Measurements from ENCODE around the gene FEM1B. TPM values are rescaled to one million over a fixed set of nuclear protein-coding genes. Genes with fewer than 3 reads are reported as not detected.

The FEM1B gene
- total RNA-seq, 1 donor from 2014 or later, result 71.1 TPM

DNA sequence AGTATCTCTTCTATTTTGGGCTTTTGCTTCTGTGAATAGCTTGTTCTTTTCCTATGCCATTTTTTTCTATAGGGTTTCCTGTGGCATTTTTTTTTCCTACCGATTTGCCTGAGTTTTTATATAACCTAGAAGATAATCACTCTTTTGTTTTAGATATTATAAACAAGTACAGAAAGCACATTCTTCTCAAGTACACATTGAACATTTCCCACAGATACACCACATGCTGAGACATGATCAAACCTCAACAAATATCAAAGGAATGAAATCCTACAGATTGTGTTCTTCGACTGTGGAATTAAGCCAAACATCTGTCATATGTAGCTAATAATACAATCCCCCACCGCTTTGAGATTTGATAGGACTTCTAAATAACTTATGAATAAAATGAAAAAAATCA lies 9.1 kb upstream of the FEM1B start:
- H3K27me3 Mint-ChIP-seq (ENCODE audit: unreplicated experiment), result peaks cover 13% of the 10 kb centered on the region
- TF ChIP-seq, protein P1, sequence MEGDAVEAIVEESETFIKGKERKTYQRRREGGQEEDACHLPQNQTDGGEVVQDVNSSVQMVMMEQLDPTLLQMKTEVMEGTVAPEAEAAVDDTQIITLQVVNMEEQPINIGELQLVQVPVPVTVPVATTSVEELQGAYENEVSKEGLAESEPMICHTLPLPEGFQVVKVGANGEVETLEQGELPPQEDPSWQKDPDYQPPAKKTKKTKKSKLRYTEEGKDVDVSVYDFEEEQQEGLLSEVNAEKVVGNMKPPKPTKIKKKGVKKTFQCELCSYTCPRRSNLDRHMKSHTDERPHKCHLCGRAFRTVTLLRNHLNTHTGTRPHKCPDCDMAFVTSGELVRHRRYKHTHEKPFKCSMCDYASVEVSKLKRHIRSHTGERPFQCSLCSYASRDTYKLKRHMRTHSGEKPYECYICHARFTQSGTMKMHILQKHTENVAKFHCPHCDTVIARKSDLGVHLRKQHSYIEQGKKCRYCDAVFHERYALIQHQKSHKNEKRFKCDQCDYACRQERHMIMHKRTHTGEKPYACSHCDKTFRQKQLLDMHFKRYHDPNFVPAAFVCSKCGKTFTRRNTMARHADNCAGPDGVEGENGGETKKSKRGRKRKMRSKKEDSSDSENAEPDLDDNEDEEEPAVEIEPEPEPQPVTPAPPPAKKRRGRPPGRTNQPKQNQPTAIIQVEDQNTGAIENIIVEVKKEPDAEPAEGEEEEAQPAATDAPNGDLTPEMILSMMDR (IDR thresholded peaks at IDR 0.05), result no peak
- H3K4me1 Mint-ChIP-seq (ENCODE audit: unreplicated experiment), result peaks cover 33% of the 10 kb centered on the region
- no peak overlapping the region for H3K4me3 Mint-ChIP-seq (ENCODE audit: unreplicated experiment)
- DNase-seq (ENCODE audit: extremely low spot score, unreplicated experiment), result no peak
- peak overlapping the region; percentile 4 for H3K27ac Mint-ChIP-seq (ENCODE audit: unreplicated experiment)
- no peaks in the 10 kb centered on the region for H3K9me3 Mint-ChIP-seq (ENCODE audit: unreplicated experiment)
- H3K36me3 Mint-ChIP-seq (ENCODE audit: unreplicated experiment), result no peaks in the 10 kb centered on the region

DNA sequence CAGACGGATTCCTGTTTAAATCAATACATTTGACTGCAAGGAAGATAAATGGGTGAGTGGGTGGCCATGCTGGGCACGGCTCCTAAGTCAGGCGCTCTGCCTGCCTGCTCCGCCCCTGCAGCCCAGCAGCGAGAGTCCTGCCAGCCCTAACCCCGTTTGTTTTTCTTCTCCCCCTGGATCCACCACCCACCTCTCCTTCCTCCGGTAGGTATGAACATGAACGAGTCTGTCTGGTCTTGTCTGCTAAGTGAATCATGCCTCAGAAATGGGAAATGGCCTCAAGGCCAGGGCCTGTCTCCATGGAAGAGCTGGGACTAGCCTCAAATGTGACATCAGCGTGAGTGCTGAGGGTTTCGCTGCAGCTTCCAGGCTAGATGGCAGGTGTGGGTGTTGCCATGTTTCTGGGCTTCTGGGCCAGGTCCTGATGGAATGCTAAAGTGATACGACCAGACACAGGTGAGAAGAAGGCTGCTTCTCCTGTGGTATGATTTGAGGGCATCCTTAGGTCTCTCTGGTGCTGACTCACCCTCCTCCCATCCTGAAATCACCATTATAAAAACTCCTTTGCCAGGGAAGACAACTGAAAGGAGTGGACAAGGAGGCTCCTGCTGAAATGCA lies 5.6 kb upstream of the FEM1B start:
- H3K9me3 Mint-ChIP-seq (ENCODE audit: unreplicated experiment), result no peaks in the 10 kb centered on the region

DNA sequence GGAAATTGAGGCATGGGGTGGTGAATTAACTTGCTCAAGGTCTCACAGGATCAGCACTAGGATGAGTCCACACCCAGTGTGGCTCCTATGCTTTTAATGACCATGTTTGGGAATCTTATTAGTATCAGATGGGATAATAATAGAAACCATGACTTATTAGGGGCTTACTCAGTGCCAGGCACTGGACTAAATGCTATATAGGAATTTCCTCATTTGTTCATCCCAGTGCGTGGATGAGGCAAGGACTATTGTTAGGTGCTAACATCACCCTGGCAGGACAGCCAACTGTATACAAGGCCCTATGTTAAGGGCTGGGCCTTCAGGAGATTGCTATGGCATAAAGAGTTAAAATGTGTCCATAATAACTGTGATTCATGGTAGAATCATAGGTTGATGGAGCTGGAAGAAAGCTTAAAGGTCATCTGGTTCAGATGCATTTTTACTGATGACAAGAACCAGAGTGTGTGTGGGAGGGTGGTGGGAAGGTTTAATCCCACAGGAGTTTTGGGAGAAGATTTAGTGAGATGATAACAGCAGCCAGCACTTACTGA lies 4.7 kb upstream of the FEM1B start:
- no peaks in the 10 kb centered on the region for H3K27me3 Mint-ChIP-seq (ENCODE audit: unreplicated experiment)
- H3K9me3 Mint-ChIP-seq (ENCODE audit: unreplicated experiment), result no peaks in the 10 kb centered on the region
- no peaks in the 10 kb centered on the region for H3K36me3 Mint-ChIP-seq (ENCODE audit: unreplicated experiment)
- H3K27ac Mint-ChIP-seq (ENCODE audit: unreplicated experiment), result peak overlapping the region; percentile 95
- TF ChIP-seq, protein P1 (IDR thresholded peaks at IDR 0.05), result no peak
- H3K4me1 Mint-ChIP-seq (ENCODE audit: unreplicated experiment), result peaks cover 56% of the 10 kb centered on the region
- no peak for DNase-seq (ENCODE audit: extremely low spot score, unreplicated experiment)
- H3K4me3 Mint-ChIP-seq (ENCODE audit: unreplicated experiment), result no peak overlapping the region

More for the DNA sequence above, 5.6 kb upstream of the FEM1B start:
- TF ChIP-seq, protein P1 (IDR thresholded peaks at IDR 0.05), result no peak
- Mint-ChIP-seq H3K4me3 (ENCODE audit: unreplicated experiment) (peak overlapping the region; percentile 62), H3K27ac (ENCODE audit: unreplicated experiment) (peak overlapping the region; percentile 95), H3K36me3 (ENCODE audit: unreplicated experiment) (no peaks in the 10 kb centered on the region), H3K27me3 (ENCODE audit: unreplicated experiment) (no peaks in the 10 kb centered on the region), H3K4me1 (ENCODE audit: unreplicated experiment) (peaks cover 51% of the 10 kb centered on the region)
- no peak for DNase-seq (ENCODE audit: extremely low spot score, unreplicated experiment)

DNA sequence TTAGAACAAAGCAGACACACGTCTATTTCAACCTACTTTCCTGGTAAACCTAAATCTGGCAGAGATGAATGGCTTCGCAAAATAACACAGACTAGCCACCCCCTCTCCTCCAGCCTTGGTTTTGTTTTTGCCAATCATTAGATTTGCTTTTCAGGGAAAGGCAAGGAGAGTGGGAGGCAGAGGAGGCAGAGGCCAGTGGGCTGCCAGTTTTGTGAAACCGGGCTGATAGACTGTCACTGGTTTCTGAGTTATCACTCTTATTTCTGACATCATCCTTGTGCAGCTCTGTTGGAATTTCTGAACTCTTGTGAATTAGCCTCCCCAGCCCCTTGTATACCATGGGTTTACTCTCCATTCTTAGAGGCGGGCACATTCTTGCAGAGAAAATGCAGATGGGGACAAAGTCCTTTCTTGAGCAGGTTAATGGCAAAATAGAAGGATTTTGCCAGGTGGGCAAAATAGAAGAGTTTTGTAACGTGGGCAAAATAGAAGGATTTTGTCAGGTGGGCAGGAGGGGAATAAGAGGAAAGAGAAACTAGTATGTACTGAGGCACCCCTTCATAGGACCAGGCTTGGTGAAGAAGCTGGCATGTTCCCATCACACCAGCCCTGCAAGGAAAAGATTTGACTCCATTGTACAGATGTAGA lies 3.2 kb upstream of the FEM1B start:
- DNase-seq (ENCODE audit: extremely low spot score, unreplicated experiment), result no peak
- TF ChIP-seq, protein P1 (IDR thresholded peaks at IDR 0.05), result no peak
- H3K27me3 Mint-ChIP-seq (ENCODE audit: unreplicated experiment), result no peaks in the 10 kb centered on the region
- H3K4me1 Mint-ChIP-seq (ENCODE audit: unreplicated experiment), result peaks cover 47% of the 10 kb centered on the region
- H3K9me3 Mint-ChIP-seq (ENCODE audit: unreplicated experiment), result no peaks in the 10 kb centered on the region
- no peaks in the 10 kb centered on the region for H3K36me3 Mint-ChIP-seq (ENCODE audit: unreplicated experiment)
- no peak overlapping the region for H3K4me3 Mint-ChIP-seq (ENCODE audit: unreplicated experiment)
- H3K27ac Mint-ChIP-seq (ENCODE audit: unreplicated experiment), result no peak overlapping the region

DNA sequence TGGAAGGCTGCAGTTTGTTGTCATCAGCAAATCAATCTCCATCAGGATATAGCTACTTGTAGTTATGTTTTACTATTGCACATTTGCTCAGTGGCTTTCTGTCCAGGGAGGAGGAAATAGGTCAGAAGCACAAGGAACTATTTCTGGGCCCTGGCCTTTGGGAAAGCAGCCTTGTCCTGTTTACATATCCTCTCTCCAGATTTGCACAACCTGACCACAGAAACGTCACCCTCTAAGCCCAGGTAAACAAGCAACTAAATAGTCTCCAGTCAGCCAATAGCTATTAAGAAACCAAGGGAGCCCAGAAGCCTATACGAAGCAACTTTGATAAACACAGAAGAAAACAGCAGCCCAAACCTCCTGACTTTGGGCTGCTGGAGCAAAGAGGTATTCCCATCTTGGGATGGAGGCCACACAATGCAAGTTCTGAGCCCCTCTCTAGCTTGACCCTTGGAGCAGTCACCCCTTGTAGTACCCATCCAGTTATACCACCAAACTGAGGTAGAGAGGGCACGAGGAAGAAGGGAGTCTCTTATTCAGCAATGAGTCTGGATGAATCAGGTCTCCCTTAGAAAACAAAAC lies 2.3 kb upstream of the FEM1B start:
- peak overlapping the region; percentile 66 for H3K27ac Mint-ChIP-seq (ENCODE audit: unreplicated experiment)
- H3K27me3 Mint-ChIP-seq (ENCODE audit: unreplicated experiment), result no peaks in the 10 kb centered on the region
- DNase-seq (ENCODE audit: extremely low spot score, unreplicated experiment), result no peak
- peaks cover 7% of the 10 kb centered on the region for H3K36me3 Mint-ChIP-seq (ENCODE audit: unreplicated experiment)
- H3K4me3 Mint-ChIP-seq (ENCODE audit: unreplicated experiment), result no peak overlapping the region
- TF ChIP-seq, protein P1 (IDR thresholded peaks at IDR 0.05), result no peak
- no peaks in the 10 kb centered on the region for H3K9me3 Mint-ChIP-seq (ENCODE audit: unreplicated experiment)
- peaks cover 53% of the 10 kb centered on the region for H3K4me1 Mint-ChIP-seq (ENCODE audit: unreplicated experiment)

All from osteocyte (in vitro differentiated cells).